Lung (tissue), 12 donors: ENCODE results near the gene EPB41L4A. TPM values are rescaled to one million over a fixed set of nuclear protein-coding genes. Genes with fewer than 3 reads are reported as not detected.

Experiments used
- ATAC-seq: fragments of 200-7000 bp; cut with Tn5 transposase; one replicate; pipeline ENCODE4 v1.9.1; 2020; ENCODE audit warnings: moderate number of reproducible peaks; ENCODE audit not compliant: insufficient read depth, low FRiP score
- DNase-seq, 3 donors: peaks; one replicate each; pipeline ENCODE4 v3.0.0-alpha.2; 2013 to 2017
- H3K27ac ChIP-seq, 2 donors: one replicate each; pipeline ENCODE4 v1.5.1; 2013; ENCODE audit warnings: mild to moderate bottlenecking in 2 of 2, moderate library complexity in 2 of 2, control low read depth in 1 of 2, inconsistent platforms in 1 of 2, low read depth in 1 of 2, low read length in 1 of 2
- H3K27me3 ChIP-seq, 3 donors: one replicate each; pipeline ENCODE4 v1.5.1; 2013; ENCODE audit warnings: low read length in 2 of 3; ENCODE audit not compliant: control insufficient read depth in 3 of 3, insufficient read depth in 3 of 3
- H3K36me3 ChIP-seq, 4 donors: one replicate each; pipeline ENCODE4 v1.5.1; 2013; ENCODE audit warnings: low read length in 4 of 4, mild to moderate bottlenecking in 1 of 4, moderate library complexity in 1 of 4; ENCODE audit not compliant: control insufficient read depth in 4 of 4, insufficient read depth in 4 of 4
- H3K4me1 ChIP-seq, 5 donors: one replicate each; pipeline ENCODE4 v1.5.1; 2013; ENCODE audit warnings: low read length in 5 of 5, mild to moderate bottlenecking in 2 of 5, moderate library complexity in 1 of 5; ENCODE audit not compliant: control insufficient read depth in 5 of 5, insufficient read depth in 5 of 5
- H3K4me3 ChIP-seq: one replicate; pipeline ENCODE4 v1.5.1; 2013; ENCODE audit warnings: mild to moderate bottlenecking, control low read depth, moderate library complexity
- H3K9ac ChIP-seq, 2 donors: one replicate each; pipeline ENCODE4 v1.5.1; 2013; ENCODE audit warnings: low read length in 2 of 2, control low read depth in 1 of 2; ENCODE audit not compliant: insufficient read depth in 1 of 2
- H3K9me3 ChIP-seq, 4 donors: one replicate each; pipeline ENCODE4 v1.5.1; 2013; ENCODE audit warnings: low read length in 3 of 4, mild to moderate bottlenecking in 1 of 4, moderate library complexity in 1 of 4; ENCODE audit not compliant: control insufficient read depth in 4 of 4, insufficient read depth in 3 of 4
- CTCF ChIP-seq: IDR thresholded peaks from 2 replicates; pipeline ENCODE4 v1.5.1; 2012; ENCODE audit warnings: mild to moderate bottlenecking; ENCODE audit errors: control extremely low read depth, extremely low read depth
- WGBS, 2 donors: extraction: QIAGEN DNeasy Blood & Tissue Kit; methylation state at CpG; one replicate each; pipeline ENCODE4 v1.1.7; 2013; 5-methylcytosine and 5-hydroxymethylcytosine counted together
- polyA plus RNA-seq, 2 donors: library from polyadenylated mRNA; stranded (reverse); fragments of 200-250 nt; gene quantifications; one replicate each; pipeline ENCODE4 v1.2.1, GENCODE V29; 2013
- total RNA-seq, 2 donors: library from RNA; depleted of rRNA in 1 of 2; stranded (reverse); fragments of >200 nt in 1 of 2; gene quantifications; one replicate each; pipeline ENCODE4 v1.2.1, GENCODE V29; 2014 to 2021
- donor health status: control.
- donor health status: control.
- donor health status: Bipolar disorder and iron deficiency.
- donor health status: healthy.
- donor health status: DM: yes; HTN: yes; CAD: no.

The EPB41L4A gene
- total and polyA plus RNA-seq, 4 donors, result 4.6 to 44.5 (median 14.9) TPM

- H3K9me3 ChIP-seq, result no peaks in the 10 kb centered on the region
These were observed 151.8 kb downstream of the EPB41L4A start for GRCh38 chr5:112267231-112267630.

GRCh38 chr5:112264666-112265065 lies 154.4 kb downstream of the EPB41L4A start:
- Histone ChIP-seq H3K9ac (no peak overlapping the region), H3K9me3 (no peaks in the 10 kb centered on the region), H3K27ac (no peak overlapping the region), H3K36me3 (peaks cover 0 to 4% (median 0%) of the 10 kb centered on the region in 4 donors), H3K4me1 (peaks cover 0 to 2% (median 0%) of the 10 kb centered on the region in 5 donors), H3K27me3 (no peaks in the 10 kb centered on the region), H3K4me3 (no peak overlapping the region)
- TF ChIP-seq CTCF, result no peak
- no peak for DNase-seq
- no peak for ATAC-seq
- 96 to 98% methylated on average over 3 of the region's 3 CpGs for WGBS, 2 donors

More at GRCh38 chr5:112267231-112267630, 151.8 kb downstream of the EPB41L4A start:
- H3K9ac ChIP-seq, result no peak overlapping the region
- ATAC-seq (no peak), DNase-seq (no peak)
- no peak overlapping the region for H3K27ac ChIP-seq
- TF ChIP-seq CTCF, result no peak
- WGBS, 2 donors, result 78 to 79% methylated on average over 4 of the region's 4 CpGs
- no peak overlapping the region for H3K4me3 ChIP-seq
- peaks cover 0 to 2% (median 0%) of the 10 kb centered on the region in 4 donors for H3K36me3 ChIP-seq
- no peaks in the 10 kb centered on the region for H3K27me3 ChIP-seq
- H3K4me1 ChIP-seq, result peaks cover 0 to 5% (median 2%) of the 10 kb centered on the region in 5 donors

DNA sequence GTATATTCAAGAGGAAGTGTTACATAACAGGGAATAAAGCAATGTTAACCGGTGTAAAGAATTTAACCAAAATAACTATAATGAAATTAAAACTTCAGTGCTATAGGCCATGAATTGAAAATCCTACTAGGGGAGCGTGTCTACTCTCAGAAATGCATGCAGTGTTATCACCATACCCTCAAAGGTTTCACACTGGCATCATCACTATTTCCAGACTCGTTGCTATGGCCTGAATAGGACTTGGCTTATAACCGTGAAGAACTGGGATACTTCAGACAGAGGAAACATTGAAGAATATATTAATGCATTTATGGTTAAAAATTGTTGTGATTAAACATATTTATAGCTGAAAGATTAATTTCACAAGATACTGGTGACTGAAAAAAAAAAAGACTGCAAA lies 154.9 kb downstream of the EPB41L4A start:
- no peak for TF ChIP-seq CTCF
- Histone ChIP-seq H3K36me3 (peaks cover 0 to 6% (median 0%) of the 10 kb centered on the region in 4 donors), H3K4me1 (peaks cover 0 to 2% (median 0%) of the 10 kb centered on the region in 5 donors), H3K27ac (no peak overlapping the region), H3K9ac (no peak overlapping the region), H3K27me3 (no peaks in the 10 kb centered on the region), H3K4me3 (no peak overlapping the region), H3K9me3 (no peaks in the 10 kb centered on the region)
- ATAC-seq, result no peak
- no peak for DNase-seq
- 83 to 87% methylated on average over 4 of the region's 4 CpGs for WGBS, 2 donors

- DNase-seq (peak in 2 of 3 donors; percentile 14 to 50), ATAC-seq (peak; percentile 77)
- Histone ChIP-seq H3K36me3 (peaks cover 0 to 6% (median 0%) of the 10 kb centered on the region in 4 donors), H3K4me3 (no peak overlapping the region), H3K4me1 (peaks cover 0 to 2% (median 0%) of the 10 kb centered on the region in 5 donors), H3K27me3 (no peaks in the 10 kb centered on the region), H3K9ac (no peak overlapping the region), H3K9me3 (no peaks in the 10 kb centered on the region), H3K27ac (no peak overlapping the region)
- 58 to 69% methylated on average over 1 of the region's 1 CpG for WGBS, 2 donors
- no peak for TF ChIP-seq CTCF
These were observed 155.6 kb downstream of the EPB41L4A start for GRCh38 chr5:112263469-112263868.
